Measurements from ENCODE around the gene RAB23. TPM values are rescaled to one million over a fixed set of nuclear protein-coding genes. Genes with fewer than 3 reads are reported as not detected.
A peak's percentile ranks its signal among the peaks of the same experiment; 100 is the strongest.

The RAB23 gene
- total RNA-seq, 1 experiment from 2014 or later: 8.4 TPM

- Mint-ChIP-seq H3K4me3 (ENCODE audit: unreplicated experiment) (no peak overlapping the region), H3K36me3 (ENCODE audit: insufficient read depth, unreplicated experiment) (peaks cover 41% of the 10 kb centered on the region), H3K4me1 (ENCODE audit: insufficient read depth, unreplicated experiment) (peaks cover 4% of the 10 kb centered on the region), H3K27me3 (ENCODE audit: insufficient read depth, unreplicated experiment) (no peaks in the 10 kb centered on the region), H3K27ac (ENCODE audit: low read depth, unreplicated experiment) (no peak overlapping the region), H3K9me3 (ENCODE audit: unreplicated experiment) (no peaks in the 10 kb centered on the region)
- no TSS peak for BruUV-seq (replicated peaks)
- POLR2A ChIA-PET: no interaction called here
- intact Hi-C loops (cut with micrococcal nuclease): no loop called here
- CTCF ChIA-PET: interaction anchor here (1.4 kb wide), 1 partner anchor 260 kb away, joined by 3 read pairs; no protein-coding TSS in a partner anchor
- TF ChIP-seq CTCF (IDR thresholded peaks at IDR 0.05; ENCODE audit: unreplicated experiment): no peak
- no peak for DNase-seq (ENCODE audit: unreplicated experiment)
Measured at GRCh38 chr6:57163956-57164355, 58.2 kb downstream of the RAB23 start.

GRCh38 chr6:57162516-57162915 is 59.6 kb downstream of the RAB23 start:
- no peak overlapping the region for H3K27ac Mint-ChIP-seq (ENCODE audit: low read depth, unreplicated experiment)
- no TSS peak for BruUV-seq (replicated peaks)
- H3K4me1 Mint-ChIP-seq (ENCODE audit: insufficient read depth, unreplicated experiment): peaks cover 4% of the 10 kb centered on the region
- H3K4me3 Mint-ChIP-seq (ENCODE audit: unreplicated experiment): no peak overlapping the region
- no peaks in the 10 kb centered on the region for H3K27me3 Mint-ChIP-seq (ENCODE audit: insufficient read depth, unreplicated experiment)
- H3K9me3 Mint-ChIP-seq (ENCODE audit: unreplicated experiment): no peaks in the 10 kb centered on the region
- DNase-seq (ENCODE audit: unreplicated experiment): no peak
- no peak for TF ChIP-seq CTCF (IDR thresholded peaks at IDR 0.05; ENCODE audit: unreplicated experiment)
- ChIA-PET POLR2A (interaction anchor here (1.1 to 2.2 kb wide), 2 partner anchors 9 to 45 kb away, joined by 3 to 15 read pairs; partner anchors contain the start of gene BAG2), CTCF (interaction anchor here (0.7 to 1.8 kb wide), 2 partner anchors 9 to 154 kb away, joined by 3 to 7 read pairs; no protein-coding TSS in a partner anchor)
- H3K36me3 Mint-ChIP-seq (ENCODE audit: insufficient read depth, unreplicated experiment): peaks cover 54% of the 10 kb centered on the region
- intact Hi-C loops (cut with micrococcal nuclease): no loop called here

GRCh38 chr6:57162028-57162427 is 60.1 kb downstream of the RAB23 start:
- Mint-ChIP-seq H3K27ac (ENCODE audit: low read depth, unreplicated experiment) (no peak overlapping the region), H3K4me3 (ENCODE audit: unreplicated experiment) (no peak overlapping the region), H3K4me1 (ENCODE audit: insufficient read depth, unreplicated experiment) (peaks cover 4% of the 10 kb centered on the region), H3K9me3 (ENCODE audit: unreplicated experiment) (no peaks in the 10 kb centered on the region), H3K36me3 (ENCODE audit: insufficient read depth, unreplicated experiment) (peaks cover 59% of the 10 kb centered on the region), H3K27me3 (ENCODE audit: insufficient read depth, unreplicated experiment) (no peaks in the 10 kb centered on the region)
- CTCF ChIA-PET: interaction anchor here (0.6 to 1.8 kb wide), 3 partner anchors 9 to 154 kb away, joined by 3 to 7 read pairs (median 4); no protein-coding TSS in a partner anchor
- no TSS peak for BruUV-seq (replicated peaks)
- intact Hi-C loops (cut with micrococcal nuclease): no loop called here
- POLR2A ChIA-PET: interaction anchor here (0.7 to 2.2 kb wide), 3 partner anchors 9 to 46 kb away, joined by 3 to 15 read pairs (median 3); partner anchors contain the start of gene BAG2
- DNase-seq (ENCODE audit: unreplicated experiment): no peak
- TF ChIP-seq CTCF (IDR thresholded peaks at IDR 0.05; ENCODE audit: unreplicated experiment): no peak

- ChIA-PET CTCF (no interaction called here), POLR2A (interaction anchor here (1.5 kb wide), 1 partner anchor 11 kb away, joined by 5 read pairs; no protein-coding TSS in a partner anchor)
- Mint-ChIP-seq H3K27ac (ENCODE audit: low read depth, unreplicated experiment) (no peak overlapping the region), H3K27me3 (ENCODE audit: insufficient read depth, unreplicated experiment) (no peaks in the 10 kb centered on the region), H3K9me3 (ENCODE audit: unreplicated experiment) (no peaks in the 10 kb centered on the region), H3K4me3 (ENCODE audit: unreplicated experiment) (no peak overlapping the region), H3K4me1 (ENCODE audit: insufficient read depth, unreplicated experiment) (peaks cover 4% of the 10 kb centered on the region), H3K36me3 (ENCODE audit: insufficient read depth, unreplicated experiment) (peaks cover 56% of the 10 kb centered on the region)
- intact Hi-C loops (cut with micrococcal nuclease): no loop called here
- TF ChIP-seq CTCF (IDR thresholded peaks at IDR 0.05; ENCODE audit: unreplicated experiment): no peak
- no TSS peak for BruUV-seq (replicated peaks)
- peak; percentile 10 for DNase-seq (ENCODE audit: unreplicated experiment)
Measured at GRCh38 chr6:57159127-57159526, 63.0 kb downstream of the RAB23 start.

All from MCF 10A (cell line).